RWPE1 (cell line): ENCODE data around the gene MBTD1.

Experiments used
- CTCF ChIA-PET: fragments of 350-600 bp; sonication (Branson Sonifier 250); formaldehyde crosslinking; extraction: SDS; loops from one replicate; lab custom pipeline; 2021; lab: Yijun Ruan, JAX
- POLR2A ChIA-PET: fragments of 400-600 bp; formaldehyde crosslinking; extraction: SDS; loops from one replicate; lab custom pipeline; 2020; ENCODE audit warnings: antibody characterized with exemption; ENCODE audit not compliant: low non-redundant PET; lab: Yijun Ruan, JAX
- DNase-seq: peaks from one replicate; pipeline ENCODE4 v3.0.0; 2012; ENCODE audit warnings: low spot score
- H3K27ac ChIP-seq: fragments of 450-650 bp; 2 replicates; pipeline ENCODE4 v1.5.1; 2017
- CTCF ChIP-seq: fragments of 450-650 bp; conservative IDR thresholded peaks from 2 replicates; pipeline ENCODE4 v1.5.1; 2017; ENCODE audit warnings: low read depth, mild to moderate bottlenecking

The MBTD1 gene

DNA sequence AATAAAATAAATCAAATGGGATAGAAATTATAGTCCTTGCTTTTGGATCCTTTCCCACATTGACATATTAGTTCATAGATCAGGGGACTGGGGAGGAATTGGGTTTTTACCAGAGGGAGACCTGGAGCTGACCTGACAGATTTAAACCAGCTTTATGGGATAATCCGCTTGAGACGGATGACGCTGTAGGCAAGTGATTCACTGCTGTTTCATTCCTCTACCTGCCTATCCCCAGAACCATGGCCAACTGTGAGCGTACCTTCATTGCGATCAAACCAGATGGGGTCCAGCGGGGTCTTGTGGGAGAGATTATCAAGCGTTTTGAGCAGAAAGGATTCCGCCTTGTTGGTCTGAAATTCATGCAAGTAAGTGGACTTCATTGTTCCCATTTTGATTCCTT is 104.4 kb downstream of the MBTD1 start:
- no peak overlapping the region for H3K27ac ChIP-seq
- no peak for TF ChIP-seq CTCF
- CTCF ChIA-PET: interaction anchor here (0.5 kb wide), 1 partner anchor 151 kb away, joined by 3 read pairs; no protein-coding TSS in a partner anchor
- no peak for DNase-seq
- POLR2A ChIA-PET: no interaction called here

DNA sequence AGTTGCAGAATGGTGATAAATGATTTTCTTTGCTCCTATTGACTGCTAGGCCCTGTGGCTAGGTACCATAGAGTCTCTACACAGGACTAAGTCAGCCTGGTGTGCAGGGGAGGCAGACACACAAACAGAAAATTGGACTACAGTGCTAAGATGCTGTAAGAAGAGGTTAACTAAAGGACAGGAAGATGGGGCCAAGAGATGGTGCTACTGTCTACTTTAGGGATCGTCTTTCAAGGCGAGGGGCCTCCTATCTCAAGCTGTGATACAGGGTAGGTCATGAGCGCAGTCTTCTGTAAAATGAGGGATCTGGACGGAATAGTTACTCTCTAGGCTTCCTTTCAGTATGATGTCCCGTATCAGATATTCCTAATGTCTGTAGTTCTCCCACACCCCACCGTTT is 105.7 kb downstream of the MBTD1 start:
- POLR2A ChIA-PET: no interaction called here

GRCh38 chr17:51153210-51154072 is 106.4 kb downstream of the MBTD1 start, which contains the start of gene NME1:
Gene NME1, plus strand, starts transcription at chr17:51153559. Its CDS starts 2,096 bp downstream, at chr17:51155655.
- CTCF ChIA-PET: interaction anchor here (0.6 to 1.3 kb wide), 11 partner anchors 12 to 291 kb away, joined by 3 to 8 read pairs (median 4); no protein-coding TSS in a partner anchor
- DNase-seq: peak; percentile 96
- POLR2A ChIA-PET: no interaction called here
- H3K27ac ChIP-seq: peak within 1 kb of the TSS; percentile 89
- TF ChIP-seq CTCF: peak; percentile 92

More for the DNA sequence above, 105.7 kb downstream of the MBTD1 start:
- peak overlapping the region; percentile 89 for H3K27ac ChIP-seq
- TF ChIP-seq CTCF: no peak
- CTCF ChIA-PET: no interaction called here
- DNase-seq: no peak

- CTCF ChIA-PET: interaction anchor here (0.6 to 1.3 kb wide), 7 partner anchors 11 to 290 kb away, joined by 3 to 8 read pairs (median 4); no protein-coding TSS in a partner anchor
- TF ChIP-seq CTCF: no peak
- DNase-seq: no peak
- POLR2A ChIA-PET: no interaction called here
- H3K27ac ChIP-seq: peak overlapping the region; percentile 89
Observed at GRCh38 chr17:51152766-51153209, 107.1 kb downstream of the MBTD1 start.

GRCh38 chr17:51150932-51151331 is 108.9 kb downstream of the MBTD1 start:
- ChIA-PET CTCF (no interaction called here), POLR2A (no interaction called here)

DNA sequence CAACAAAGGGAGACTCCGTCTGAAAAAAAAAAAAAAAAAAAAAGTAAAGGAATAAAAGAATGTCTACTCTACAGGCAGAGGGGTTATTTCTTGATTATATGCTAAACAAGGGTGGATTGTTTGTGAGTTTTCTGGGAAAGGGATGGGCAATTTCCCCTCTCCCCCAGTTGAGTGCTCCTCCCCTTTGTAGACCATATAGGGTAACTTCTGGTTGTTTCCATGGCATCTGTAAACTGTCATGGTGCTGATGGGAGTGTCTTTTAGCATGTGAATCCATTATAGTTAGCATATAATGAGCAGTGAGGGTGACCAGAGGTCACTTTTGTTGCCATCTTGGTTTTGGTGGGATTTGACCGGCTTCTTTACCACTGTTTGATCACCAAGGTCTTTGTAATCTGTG is 110.7 kb downstream of the MBTD1 start:
- CTCF ChIA-PET: no interaction called here
- POLR2A ChIA-PET: no interaction called here
- H3K27ac ChIP-seq: no peak overlapping the region
- DNase-seq: no peak
- TF ChIP-seq CTCF: no peak

More at GRCh38 chr17:51150932-51151331, 108.9 kb downstream of the MBTD1 start:
- H3K27ac ChIP-seq: peak overlapping the region; percentile 84
- TF ChIP-seq CTCF: no peak
- DNase-seq: no peak
